HG03457 (cell line): ENCODE measurements around the gene ALDH1A1.

Experiments
- ATAC-seq: cut with Tn5 transposase; IDR thresholded peaks from one replicate; pipeline ENCODE4 v1.9.1; 2021; ENCODE audit warnings: moderate number of reproducible peaks; ENCODE audit not compliant: unreplicated experiment

ALDH1A1 gene

GRCh38 chr9:72921888-72922654 is 30.8 kb downstream of the ALDH1A1 start:
- ATAC-seq, result no peak

GRCh38 chr9:72919246-72919945 is 33.5 kb downstream of the ALDH1A1 start:
- no peak for ATAC-seq

GRCh38 chr9:72917892-72918509 is 34.9 kb downstream of the ALDH1A1 start:
- ATAC-seq, result no peak

- no peak for ATAC-seq
Observed at GRCh38 chr9:72915659-72916058, 37.2 kb downstream of the ALDH1A1 start.

GRCh38 chr9:72914750-72915149 is 38.1 kb downstream of the ALDH1A1 start:
- ATAC-seq, result no peak

- no peak for ATAC-seq
Observed at GRCh38 chr9:72913382-72914009, 39.4 kb downstream of the ALDH1A1 start.

- no peak for ATAC-seq
Observed at GRCh38 chr9:72912476-72913381, 40.1 kb downstream of the ALDH1A1 start.

- ATAC-seq, result no peak
Observed at GRCh38 chr9:72911816-72912215, 41.0 kb downstream of the ALDH1A1 start.

GRCh38 chr9:72911247-72911775 is 41.5 kb downstream of the ALDH1A1 start:
- no peak for ATAC-seq

- no peak for ATAC-seq
Observed at GRCh38 chr9:72909428-72909827, 43.4 kb downstream of the ALDH1A1 start.

GRCh38 chr9:72907421-72907820 is 45.4 kb downstream of the ALDH1A1 start:
- no peak for ATAC-seq

GRCh38 chr9:72906810-72907209 is 46.0 kb downstream of the ALDH1A1 start:
- ATAC-seq, result no peak

- ATAC-seq, result no peak
Observed at GRCh38 chr9:72905514-72906480, 47.1 kb downstream of the ALDH1A1 start.

GRCh38 chr9:72904267-72905093 is 48.4 kb downstream of the ALDH1A1 start:
- ATAC-seq, result no peak

GRCh38 chr9:72903103-72903502 is 49.8 kb downstream of the ALDH1A1 start:
- no peak for ATAC-seq

- no peak for ATAC-seq
Observed at GRCh38 chr9:72902268-72902667, 50.6 kb downstream of the ALDH1A1 start.

GRCh38 chr9:72899734-72900477 is 52.9 kb downstream of the ALDH1A1 start:
- no peak for ATAC-seq
